Muscle layer of duodenum (tissue), 2 donors: ENCODE results near the gene VAC14.

ENCODE experiments used
- H3K27ac ChIP-seq: one replicate; pipeline ENCODE4 v1.7.0; 2013; ENCODE audit warnings: mild to moderate bottlenecking, low read length
- H3K27me3 ChIP-seq: one replicate; pipeline ENCODE4 v1.7.0; 2013; ENCODE audit warnings: low read depth, mild to moderate bottlenecking, control low read depth, low read length
- H3K36me3 ChIP-seq, 2 donors: one replicate each; pipeline ENCODE4 v1.7.0; 2013; ENCODE audit warnings: low read length in 2 of 2, control low read depth in 1 of 2, mild to moderate bottlenecking in 1 of 2; ENCODE audit not compliant: insufficient read depth in 2 of 2, control insufficient read depth in 1 of 2
- H3K4me1 ChIP-seq, 2 donors: one replicate each; pipeline ENCODE4 v1.7.0; 2013; ENCODE audit warnings: low read length in 2 of 2, mild to moderate bottlenecking in 2 of 2, control low read depth in 1 of 2, moderate library complexity in 1 of 2; ENCODE audit not compliant: insufficient read depth in 2 of 2, control insufficient read depth in 1 of 2
- H3K4me3 ChIP-seq, 2 donors: one replicate each; pipeline ENCODE4 v1.7.0; 2013; ENCODE audit warnings: low read length in 2 of 2, low read depth in 1 of 2, mild to moderate bottlenecking in 1 of 2
- H3K9me3 ChIP-seq, 2 donors: one replicate each; pipeline ENCODE4 v1.7.0; 2013; ENCODE audit warnings: low read length in 2 of 2, control low read depth in 1 of 2, mild to moderate bottlenecking in 1 of 2; ENCODE audit not compliant: control insufficient read depth in 1 of 2
- donor health status: healthy.

Gene VAC14

DNA sequence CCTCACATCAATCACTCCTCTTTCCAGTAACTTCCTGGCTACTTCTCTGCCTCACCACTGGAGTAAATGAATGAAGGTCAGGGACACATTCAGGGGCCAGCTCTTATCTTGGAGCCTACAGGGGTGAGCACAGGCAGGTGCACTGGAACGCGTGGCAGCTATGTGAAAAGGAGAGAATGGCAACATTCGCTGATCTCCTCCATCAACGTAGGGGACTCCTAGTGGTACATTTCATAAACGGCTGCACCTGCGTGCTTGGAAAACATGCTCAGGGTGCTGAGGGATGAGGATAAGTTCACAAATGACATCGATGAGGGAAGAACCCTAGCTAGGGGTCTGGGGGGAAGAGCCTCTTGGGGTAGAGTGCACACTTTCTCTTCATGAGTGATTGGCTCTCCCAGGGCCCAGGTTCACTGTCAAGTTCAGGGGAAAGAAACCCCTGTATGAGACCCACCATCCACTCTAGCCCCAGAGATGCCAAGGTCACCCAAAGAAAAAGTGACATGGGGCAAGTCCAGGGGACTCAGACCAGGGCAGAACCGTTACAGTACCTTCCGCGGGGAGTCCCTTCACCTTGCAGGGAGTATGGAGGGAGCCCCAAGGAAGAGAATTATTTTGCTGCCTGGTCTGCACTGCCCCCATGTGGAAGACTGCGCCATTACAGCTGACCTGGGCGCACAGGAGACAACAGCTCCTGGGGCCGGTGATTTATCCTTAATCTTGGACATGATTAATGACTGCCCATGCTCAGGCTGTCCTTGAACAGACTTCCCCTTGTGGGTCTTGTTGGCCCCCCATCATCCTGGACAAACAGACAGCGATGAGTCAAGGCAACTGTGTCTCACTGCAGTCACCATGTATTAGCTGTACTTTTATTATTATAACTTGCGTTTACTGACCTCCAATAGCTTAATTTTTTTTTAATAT lies 30.1 kb downstream of the VAC14 start:
- H3K27me3 ChIP-seq: no peaks in the 10 kb centered on the region
- no peak overlapping the region for H3K4me3 ChIP-seq
- H3K27ac ChIP-seq: no peak overlapping the region
- H3K36me3 ChIP-seq: peaks cover 5 to 20% of the 10 kb centered on the region in 2 donors
- peaks cover 0 to 4% of the 10 kb centered on the region in 2 donors for H3K4me1 ChIP-seq
- H3K9me3 ChIP-seq: no peaks in the 10 kb centered on the region

DNA sequence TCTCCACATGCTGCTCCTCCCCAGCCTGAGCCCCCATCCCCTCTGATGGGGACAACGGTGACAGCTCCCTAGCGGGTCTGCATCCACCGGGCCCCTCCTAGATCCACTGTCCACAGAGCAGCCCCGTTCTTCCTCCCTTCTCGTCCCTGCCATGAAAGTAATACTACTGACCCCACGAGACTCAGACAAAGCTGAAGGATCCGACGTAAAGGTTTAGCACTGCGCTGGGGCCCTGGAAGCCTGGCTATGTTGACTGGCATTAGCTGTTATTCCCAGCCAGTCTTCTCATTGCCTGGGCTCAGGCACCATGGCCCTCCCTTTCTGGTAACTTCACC lies 30.7 kb downstream of the VAC14 start:
- H3K4me1 ChIP-seq: peaks cover 0 to 4% of the 10 kb centered on the region in 2 donors
- no peaks in the 10 kb centered on the region for H3K27me3 ChIP-seq
- no peak overlapping the region for H3K4me3 ChIP-seq
- H3K27ac ChIP-seq: no peak overlapping the region
- H3K9me3 ChIP-seq: no peaks in the 10 kb centered on the region
- H3K36me3 ChIP-seq: peaks cover 5 to 20% of the 10 kb centered on the region in 2 donors

- peaks cover 5 to 24% of the 10 kb centered on the region in 2 donors for H3K36me3 ChIP-seq
- H3K4me1 ChIP-seq: peaks cover 0 to 4% of the 10 kb centered on the region in 2 donors
- H3K27me3 ChIP-seq: no peaks in the 10 kb centered on the region
- no peak overlapping the region for H3K27ac ChIP-seq
- no peaks in the 10 kb centered on the region for H3K9me3 ChIP-seq
- no peak overlapping the region for H3K4me3 ChIP-seq
Measured at GRCh38 chr16:70769761-70770160, 31.2 kb downstream of the VAC14 start.

- H3K4me1 ChIP-seq: peaks cover 0 to 4% of the 10 kb centered on the region in 2 donors
- no peaks in the 10 kb centered on the region for H3K27me3 ChIP-seq
- no peak overlapping the region for H3K4me3 ChIP-seq
- H3K9me3 ChIP-seq: no peaks in the 10 kb centered on the region
- H3K36me3 ChIP-seq: peaks cover 5 to 26% of the 10 kb centered on the region in 2 donors
- H3K27ac ChIP-seq: no peak overlapping the region
Measured at GRCh38 chr16:70769131-70769530, 31.8 kb downstream of the VAC14 start.

- Histone ChIP-seq H3K36me3 (peaks cover 5 to 32% of the 10 kb centered on the region in 2 donors), H3K4me3 (no peak overlapping the region), H3K27ac (no peak overlapping the region), H3K9me3 (no peaks in the 10 kb centered on the region), H3K27me3 (no peaks in the 10 kb centered on the region), H3K4me1 (peaks cover 0 to 4% of the 10 kb centered on the region in 2 donors)
Measured at GRCh38 chr16:70768203-70768580, 32.8 kb downstream of the VAC14 start.

DNA sequence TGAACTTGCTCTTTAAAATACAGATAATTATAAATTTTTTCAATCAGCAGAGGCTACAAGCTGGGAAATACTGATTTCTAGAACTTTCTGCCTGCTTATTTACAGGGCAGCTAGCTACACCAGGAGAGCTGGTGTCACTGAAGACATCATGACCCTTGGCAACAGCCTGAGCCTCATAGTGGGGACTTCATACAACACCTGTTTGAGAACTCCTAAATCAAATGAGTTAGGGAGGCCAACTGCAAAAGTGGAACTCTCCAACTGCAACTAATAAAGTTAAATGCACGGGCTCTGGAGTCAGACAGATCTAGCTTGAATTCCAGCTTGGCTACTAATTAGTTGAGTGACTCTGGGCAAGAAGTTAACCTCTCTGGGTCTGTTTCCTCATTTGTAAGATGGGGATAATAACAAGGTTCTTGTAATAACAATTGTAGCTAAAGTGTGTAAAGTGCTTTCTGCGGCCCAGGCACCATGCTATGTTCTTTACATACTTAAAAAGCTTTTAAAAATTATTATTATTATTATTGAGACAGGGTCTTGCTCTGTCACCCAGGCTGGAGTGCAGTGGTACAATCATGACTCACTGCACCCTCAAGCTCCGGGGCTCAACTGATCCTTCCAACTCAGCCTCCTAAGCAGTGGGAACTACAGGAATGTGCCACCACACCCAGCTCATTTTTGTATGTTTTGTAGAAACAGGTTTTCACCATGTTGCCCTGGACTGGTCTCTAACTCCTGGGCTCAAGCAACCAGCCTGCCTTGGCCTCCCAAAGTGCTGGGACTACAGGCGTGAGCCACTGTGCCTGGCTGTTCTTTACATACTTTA lies 33.4 kb downstream of the VAC14 start:
- Histone ChIP-seq H3K36me3 (peaks cover 10 to 38% of the 10 kb centered on the region in 2 donors), H3K27me3 (no peaks in the 10 kb centered on the region), H3K4me1 (peaks cover 0 to 4% of the 10 kb centered on the region in 2 donors), H3K27ac (no peak overlapping the region), H3K9me3 (no peaks in the 10 kb centered on the region), H3K4me3 (no peak overlapping the region)

DNA sequence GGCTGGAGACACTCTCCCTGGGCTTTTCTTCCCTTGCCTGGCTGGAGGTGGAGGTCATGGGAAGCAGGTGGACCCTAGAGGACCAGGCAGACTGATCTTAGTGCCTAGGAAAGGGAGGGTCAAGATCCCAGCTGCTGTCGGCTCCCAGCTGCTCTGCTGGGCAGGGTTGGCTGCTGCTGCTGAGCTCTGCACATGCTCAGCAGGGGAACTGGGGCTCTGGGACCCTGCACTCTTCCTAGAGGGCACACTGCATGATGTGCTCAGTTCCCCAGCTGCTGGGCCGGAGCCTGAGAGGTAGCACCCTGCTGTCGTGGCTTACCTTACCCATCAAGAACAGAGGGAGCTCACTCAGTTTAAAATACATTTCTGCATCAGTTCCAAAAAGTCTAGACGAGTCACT lies 34.3 kb downstream of the VAC14 start:
- Histone ChIP-seq H3K27me3 (no peaks in the 10 kb centered on the region), H3K27ac (no peak overlapping the region), H3K4me1 (peaks cover 0 to 4% of the 10 kb centered on the region in 2 donors), H3K36me3 (peaks cover 5 to 33% of the 10 kb centered on the region in 2 donors), H3K9me3 (no peaks in the 10 kb centered on the region), H3K4me3 (no peak overlapping the region)

DNA sequence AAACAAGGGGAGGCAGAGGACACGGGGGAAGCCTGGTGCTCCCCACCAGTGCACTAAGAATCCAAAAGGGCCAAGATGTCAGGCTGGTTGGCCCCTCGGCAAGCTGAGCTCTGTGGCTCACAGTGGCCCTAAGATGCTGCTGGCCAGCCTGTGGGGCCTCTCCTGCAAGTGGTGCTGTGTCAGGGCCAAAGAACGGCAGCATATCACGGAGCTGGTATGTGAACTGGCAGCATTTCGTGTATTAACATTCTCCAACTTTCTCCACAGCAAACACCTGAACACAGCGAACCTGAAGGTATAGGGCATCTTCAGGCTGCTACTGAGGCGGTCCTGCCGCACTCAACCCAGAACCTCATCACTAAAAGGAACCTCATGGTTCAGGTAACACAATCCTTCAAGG lies 34.8 kb downstream of the VAC14 start:
- Histone ChIP-seq H3K27me3 (no peaks in the 10 kb centered on the region), H3K36me3 (peaks cover 7 to 36% of the 10 kb centered on the region in 2 donors), H3K4me1 (peaks cover 0 to 6% of the 10 kb centered on the region in 2 donors), H3K4me3 (no peak overlapping the region), H3K27ac (no peak overlapping the region), H3K9me3 (no peaks in the 10 kb centered on the region)

DNA sequence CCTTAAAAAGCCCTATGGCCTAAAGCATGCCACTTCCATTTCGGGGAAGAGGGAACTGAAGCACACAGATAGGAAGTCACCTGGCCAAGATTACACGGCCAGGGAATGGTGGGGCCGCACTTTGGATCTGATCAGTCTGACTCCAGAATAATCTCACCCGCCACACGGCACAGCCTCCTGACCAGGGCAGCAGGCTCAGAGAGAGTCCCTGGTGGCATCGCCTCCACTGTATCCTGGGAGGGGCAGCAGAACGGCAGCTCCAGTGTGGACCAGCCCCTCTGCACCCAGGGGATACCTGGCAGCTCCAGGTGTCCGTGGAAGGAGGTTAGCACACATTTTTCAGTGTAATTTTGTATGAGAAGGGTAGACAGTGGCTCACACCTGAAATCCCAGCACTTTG lies 35.5 kb downstream of the VAC14 start:
- H3K4me3 ChIP-seq: no peak overlapping the region
- H3K27ac ChIP-seq: no peak overlapping the region
- H3K9me3 ChIP-seq: no peaks in the 10 kb centered on the region
- H3K27me3 ChIP-seq: no peaks in the 10 kb centered on the region
- peaks cover 0 to 3% of the 10 kb centered on the region in 2 donors for H3K4me1 ChIP-seq
- H3K36me3 ChIP-seq: peaks cover 11 to 38% of the 10 kb centered on the region in 2 donors

GRCh38 chr16:70764632-70765031 lies 36.3 kb downstream of the VAC14 start:
- Histone ChIP-seq H3K36me3 (peaks cover 13 to 47% of the 10 kb centered on the region in 2 donors), H3K9me3 (no peaks in the 10 kb centered on the region), H3K27ac (no peak overlapping the region), H3K27me3 (no peaks in the 10 kb centered on the region), H3K4me1 (peaks cover 0 to 7% of the 10 kb centered on the region in 2 donors), H3K4me3 (no peak overlapping the region)

DNA sequence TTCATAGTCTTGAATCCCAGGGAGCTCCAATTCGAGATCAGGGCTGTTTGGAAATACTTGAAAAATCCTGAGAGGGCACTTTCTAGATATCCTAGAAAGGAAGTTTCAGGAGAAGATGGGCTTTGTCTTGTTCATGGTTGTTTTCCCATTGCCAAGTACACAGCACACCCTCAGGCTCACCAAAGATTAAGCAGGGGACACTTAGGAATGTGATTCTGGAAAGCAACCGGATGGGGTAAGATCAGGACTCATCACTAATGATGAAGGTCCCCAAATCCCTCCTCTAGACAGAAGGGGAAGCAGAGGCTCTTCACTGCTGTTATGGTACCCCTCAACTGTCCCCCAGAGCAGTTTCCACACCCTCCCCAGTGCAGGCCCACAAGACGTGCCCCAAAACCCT lies 40.7 kb downstream of the VAC14 start:
- Histone ChIP-seq H3K9me3 (no peaks in the 10 kb centered on the region), H3K4me3 (no peak overlapping the region), H3K36me3 (peaks cover 24 to 74% of the 10 kb centered on the region in 2 donors), H3K27ac (no peak overlapping the region), H3K4me1 (peaks cover 0 to 7% of the 10 kb centered on the region in 2 donors), H3K27me3 (no peaks in the 10 kb centered on the region)
